BJ (cell line): Measurements from ENCODE around the gene FOXP2. TPM values are rescaled to one million over a fixed set of nuclear protein-coding genes. Genes with fewer than 3 reads are reported as not detected.

Experiments
- CTCF ChIA-PET: fragments of 350-600 bp; formaldehyde crosslinking; extraction: SDS; loops from one replicate; lab custom pipeline; 2021; ENCODE audit warnings: antibody characterized with exemption, inconsistent platforms; lab: Yijun Ruan, JAX
- POLR2A ChIA-PET: fragments of 300-600 bp; sonication (Branson Sonifier 250); formaldehyde crosslinking; extraction: SDS; loops from one replicate; lab custom pipeline; 2021; ENCODE audit warnings: antibody characterized with exemption; lab: Charles Lee
- DNase-seq: peaks from one replicate; pipeline ENCODE4 v3.0.0-alpha.2; 2011; ENCODE audit warnings: low read depth
- H3K27me3 ChIP-seq: 2 replicates; pipeline ENCODE4 v1.6.0; 2011; ENCODE audit warnings: low read length; ENCODE audit not compliant: control insufficient read depth, insufficient read depth
- H3K36me3 ChIP-seq: 2 replicates; pipeline ENCODE4 v1.5.1; 2011; ENCODE audit warnings: low read length; ENCODE audit not compliant: control insufficient read depth, insufficient read depth
- H3K4me3 ChIP-seq: 2 replicates; pipeline ENCODE4 v1.5.1; 2011; ENCODE audit warnings: low read depth, mild to moderate bottlenecking, control low read depth, low read length
- CTCF ChIP-seq: IDR thresholded peaks from 2 replicates; pipeline ENCODE4 v1.5.1; 2011; ENCODE audit warnings: low read depth, mild to moderate bottlenecking, control low read depth, inconsistent platforms, low read length, moderate library complexity; ENCODE audit not compliant: insufficient read depth
- polyA plus RNA-seq: library from polyadenylated mRNA; depleted of rRNA; stranded (reverse); fragments of >200 nt; gene quantifications from 2 replicates; pipeline ENCODE4 v1.2.3, GENCODE V29; 2011

The FOXP2 gene
- polyA plus RNA-seq, 1 experiment, result 0.66 TPM

GRCh38 chr7:114658216-114658615 lies 243.6 kb downstream of the FOXP2 start:
- CTCF ChIA-PET, result no interaction called here
- no peak for DNase-seq
- Histone ChIP-seq H3K36me3 (no peaks in the 10 kb centered on the region), H3K4me3 (no peak overlapping the region), H3K27me3 (no peaks in the 10 kb centered on the region)
- POLR2A ChIA-PET, result no interaction called here
- no peak for TF ChIP-seq CTCF

GRCh38 chr7:114659409-114660125 lies 245.0 kb downstream of the FOXP2 start:
- no peak for TF ChIP-seq CTCF
- Histone ChIP-seq H3K27me3 (no peaks in the 10 kb centered on the region), H3K36me3 (no peaks in the 10 kb centered on the region), H3K4me3 (no peak overlapping the region)
- CTCF ChIA-PET, result no interaction called here
- no peak for DNase-seq
- POLR2A ChIA-PET, result no interaction called here

- Histone ChIP-seq H3K4me3 (no peak overlapping the region), H3K36me3 (no peaks in the 10 kb centered on the region), H3K27me3 (no peaks in the 10 kb centered on the region)
- POLR2A ChIA-PET, result no interaction called here
- TF ChIP-seq CTCF, result no peak
- no peak for DNase-seq
- CTCF ChIA-PET, result no interaction called here
Measured at GRCh38 chr7:114660126-114660486, 245.5 kb downstream of the FOXP2 start.

- DNase-seq, result no peak
- no peaks in the 10 kb centered on the region for H3K36me3 ChIP-seq
- TF ChIP-seq CTCF, result no peak
- H3K27me3 ChIP-seq, result no peaks in the 10 kb centered on the region
- ChIA-PET CTCF (no interaction called here), POLR2A (no interaction called here)
- H3K4me3 ChIP-seq, result no peak overlapping the region
Measured at GRCh38 chr7:114660753-114661152, 246.1 kb downstream of the FOXP2 start.

GRCh38 chr7:114662002-114662677 lies 247.5 kb downstream of the FOXP2 start:
- CTCF ChIA-PET, result interaction anchor here (0.6 kb wide), 1 partner anchor 192 kb away, joined by 3 read pairs; no protein-coding TSS in a partner anchor
- Histone ChIP-seq H3K4me3 (no peak overlapping the region), H3K36me3 (no peaks in the 10 kb centered on the region), H3K27me3 (no peaks in the 10 kb centered on the region)
- no peak for DNase-seq
- POLR2A ChIA-PET, result no interaction called here
- TF ChIP-seq CTCF, result no peak
